RWPE2 (cell line): ENCODE measurements around the gene SQSTM1.

ENCODE experiments used
- ATAC-seq: fragments of 200-7000 bp; cut with Tn5 transposase; 3 replicates; pipeline ENCODE4 v1.9.1; 2021; ENCODE audit warnings: low read depth
- DNase-seq: peaks from one replicate; pipeline ENCODE4 v3.0.0-alpha.2; 2020; ENCODE audit warnings: low spot score
- H3K27ac ChIP-seq: fragments of 450-650 bp; 2 replicates; pipeline ENCODE4 v1.5.1; 2017; ENCODE audit warnings: mild to moderate bottlenecking; ENCODE audit not compliant: poor library complexity, severe bottlenecking
- H3K27me3 ChIP-seq: fragments of 250-450 bp; sonication (Bioruptor Pico); 2 replicates; pipeline ENCODE4 v1.5.1; 2021; ENCODE audit warnings: mild to moderate bottlenecking, moderate library complexity; ENCODE audit not compliant: insufficient read depth, poor library complexity, severe bottlenecking
- H3K36me3 ChIP-seq: fragments of 250-450 bp; sonication (Bioruptor Pico); 2 replicates; pipeline ENCODE4 v1.5.1; 2020; ENCODE audit warnings: low read depth, mild to moderate bottlenecking, moderate library complexity
- H3K4me1 ChIP-seq: fragments of 250-450 bp; sonication (Bioruptor Pico); 2 replicates; pipeline ENCODE4 v1.5.1; 2021; ENCODE audit warnings: mild to moderate bottlenecking, moderate library complexity; ENCODE audit not compliant: insufficient read depth, poor library complexity, severe bottlenecking
- H3K4me3 ChIP-seq: fragments of 250-450 bp; sonication (Bioruptor Pico); 2 replicates; pipeline ENCODE4 v1.5.1; 2021; ENCODE audit warnings: mild to moderate bottlenecking, moderate library complexity; ENCODE audit not compliant: severe bottlenecking
- H3K9me3 ChIP-seq: fragments of 250-450 bp; sonication (Bioruptor Pico); 2 replicates; pipeline ENCODE4 v1.5.1; 2021; ENCODE audit warnings: mild to moderate bottlenecking, moderate library complexity; ENCODE audit not compliant: severe bottlenecking
- CTCF ChIP-seq: fragments of 450-650 bp; IDR thresholded peaks from one replicate; pipeline ENCODE4 v1.5.1; 2017; ENCODE audit warnings: mild to moderate bottlenecking, moderate library complexity; ENCODE audit not compliant: poor library complexity, severe bottlenecking

The SQSTM1 gene

GRCh38 chr5:179872828-179873575 lies 52.3 kb downstream of the SQSTM1 start:
- Histone ChIP-seq H3K36me3 (peaks cover 63% of the 10 kb centered on the region), H3K9me3 (no peaks in the 10 kb centered on the region), H3K4me1 (no peaks in the 10 kb centered on the region), H3K27me3 (no peaks in the 10 kb centered on the region), H3K27ac (no peak overlapping the region), H3K4me3 (no peak overlapping the region)
- no peak for DNase-seq
- ATAC-seq, result no peak
- no peak for TF ChIP-seq CTCF

- Histone ChIP-seq H3K4me3 (no peak overlapping the region), H3K36me3 (peaks cover 66% of the 10 kb centered on the region), H3K27me3 (no peaks in the 10 kb centered on the region), H3K9me3 (no peaks in the 10 kb centered on the region), H3K4me1 (no peaks in the 10 kb centered on the region), H3K27ac (no peak overlapping the region)
- no peak for TF ChIP-seq CTCF
- ATAC-seq (no peak), DNase-seq (no peak)
These were observed 52.9 kb downstream of the SQSTM1 start for GRCh38 chr5:179873588-179874110.

- no peak overlapping the region for H3K4me3 ChIP-seq
- peaks cover 67% of the 10 kb centered on the region for H3K36me3 ChIP-seq
- no peak for TF ChIP-seq CTCF
- H3K27me3 ChIP-seq, result no peaks in the 10 kb centered on the region
- no peak overlapping the region for H3K27ac ChIP-seq
- ATAC-seq, result no peak
- DNase-seq, result no peak
- H3K4me1 ChIP-seq, result no peaks in the 10 kb centered on the region
- H3K9me3 ChIP-seq, result no peaks in the 10 kb centered on the region
These were observed 53.4 kb downstream of the SQSTM1 start for GRCh38 chr5:179874136-179874535.

DNA sequence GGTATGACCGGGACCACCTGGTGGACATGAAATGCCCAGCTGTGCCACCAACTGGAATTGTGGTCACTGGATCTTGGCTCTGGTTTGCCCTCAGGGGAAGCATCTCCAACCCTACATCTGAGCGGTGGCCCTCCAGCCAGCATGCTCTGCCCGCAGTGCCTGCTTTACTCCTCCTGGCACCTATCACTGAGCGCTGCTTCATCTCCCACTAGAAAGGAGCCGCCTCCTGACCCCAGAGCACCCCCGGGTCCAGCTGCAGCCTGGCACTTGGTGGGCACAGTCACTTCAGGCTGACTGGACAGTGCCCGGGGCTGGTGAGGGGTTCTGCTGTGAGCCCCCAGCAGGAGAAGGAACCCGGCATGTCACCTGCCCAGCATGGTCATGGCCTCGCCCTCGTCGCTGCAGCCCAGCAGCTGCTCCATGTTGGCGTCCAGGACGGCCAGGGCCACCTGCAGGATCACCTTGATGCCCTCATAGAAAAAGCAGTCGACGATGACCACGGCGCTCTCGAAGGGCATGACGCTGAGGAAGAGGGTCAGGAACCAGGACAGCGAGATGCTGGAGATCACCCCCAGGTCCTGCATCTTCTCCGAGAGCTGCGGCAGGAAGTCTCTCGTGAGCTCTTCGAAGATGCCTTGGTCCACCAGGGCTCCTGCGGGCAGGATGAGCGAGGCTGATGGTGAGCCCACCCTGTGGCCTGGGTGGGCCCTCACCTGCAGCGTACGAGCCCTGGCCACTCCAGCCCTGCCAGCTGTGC lies 54.0 kb downstream of the SQSTM1 start:
- Histone ChIP-seq H3K27ac (no peak overlapping the region), H3K4me1 (no peaks in the 10 kb centered on the region), H3K4me3 (no peak overlapping the region), H3K9me3 (no peaks in the 10 kb centered on the region), H3K27me3 (no peaks in the 10 kb centered on the region), H3K36me3 (peaks cover 73% of the 10 kb centered on the region)
- no peak for ATAC-seq
- DNase-seq, result peak; percentile 68
- no peak for TF ChIP-seq CTCF
